ENCODE measurements around the gene HPCAL4. TPM values are rescaled to one million over a fixed set of nuclear protein-coding genes. Genes with fewer than 3 reads are reported as not detected.

The HPCAL4 gene
- total RNA-seq, 4 donors from 2014 or later, result not detected

DNA sequence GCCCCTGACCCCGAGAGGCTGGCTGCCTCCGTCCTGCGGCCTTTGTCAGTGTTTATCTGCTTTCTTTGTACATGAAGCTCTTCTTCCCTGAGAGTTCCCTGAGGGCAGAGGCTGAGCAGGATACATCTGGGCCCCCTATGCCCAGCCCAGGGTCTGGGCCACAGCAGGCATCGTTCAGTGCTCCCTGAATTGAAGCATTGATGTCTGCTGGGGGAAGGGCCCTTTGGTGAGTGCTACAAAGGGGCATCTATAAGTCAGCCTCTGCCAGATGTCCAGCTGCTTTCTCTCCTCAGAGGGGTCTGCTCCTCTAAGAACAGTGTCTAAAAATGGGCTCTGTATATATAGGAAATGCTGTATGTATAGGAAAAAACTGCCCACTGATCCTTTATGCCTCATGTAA is 53.9 kb downstream of the HPCAL4 start:
- 81 to 87% methylated on average over 4 of the region's 4 CpGs for WGBS, 2 donors
- TF ChIP-seq, protein P1, sequence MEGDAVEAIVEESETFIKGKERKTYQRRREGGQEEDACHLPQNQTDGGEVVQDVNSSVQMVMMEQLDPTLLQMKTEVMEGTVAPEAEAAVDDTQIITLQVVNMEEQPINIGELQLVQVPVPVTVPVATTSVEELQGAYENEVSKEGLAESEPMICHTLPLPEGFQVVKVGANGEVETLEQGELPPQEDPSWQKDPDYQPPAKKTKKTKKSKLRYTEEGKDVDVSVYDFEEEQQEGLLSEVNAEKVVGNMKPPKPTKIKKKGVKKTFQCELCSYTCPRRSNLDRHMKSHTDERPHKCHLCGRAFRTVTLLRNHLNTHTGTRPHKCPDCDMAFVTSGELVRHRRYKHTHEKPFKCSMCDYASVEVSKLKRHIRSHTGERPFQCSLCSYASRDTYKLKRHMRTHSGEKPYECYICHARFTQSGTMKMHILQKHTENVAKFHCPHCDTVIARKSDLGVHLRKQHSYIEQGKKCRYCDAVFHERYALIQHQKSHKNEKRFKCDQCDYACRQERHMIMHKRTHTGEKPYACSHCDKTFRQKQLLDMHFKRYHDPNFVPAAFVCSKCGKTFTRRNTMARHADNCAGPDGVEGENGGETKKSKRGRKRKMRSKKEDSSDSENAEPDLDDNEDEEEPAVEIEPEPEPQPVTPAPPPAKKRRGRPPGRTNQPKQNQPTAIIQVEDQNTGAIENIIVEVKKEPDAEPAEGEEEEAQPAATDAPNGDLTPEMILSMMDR (IDR thresholded peaks at IDR 0.05), result no peak
- no peak for TF ChIP-seq POLR2A (IDR thresholded peaks at IDR 0.05)
- intact Hi-C loops (cut with DNase I; ENCODE audit: low total_unique reads), result no loop called here
- DNase-seq (ENCODE audit: low spot score in 2 of 2), result no peak
- no peak overlapping the region for H3K4me3 ChIP-seq (ENCODE audit: low read depth, poor library complexity, severe bottlenecking)

DNA sequence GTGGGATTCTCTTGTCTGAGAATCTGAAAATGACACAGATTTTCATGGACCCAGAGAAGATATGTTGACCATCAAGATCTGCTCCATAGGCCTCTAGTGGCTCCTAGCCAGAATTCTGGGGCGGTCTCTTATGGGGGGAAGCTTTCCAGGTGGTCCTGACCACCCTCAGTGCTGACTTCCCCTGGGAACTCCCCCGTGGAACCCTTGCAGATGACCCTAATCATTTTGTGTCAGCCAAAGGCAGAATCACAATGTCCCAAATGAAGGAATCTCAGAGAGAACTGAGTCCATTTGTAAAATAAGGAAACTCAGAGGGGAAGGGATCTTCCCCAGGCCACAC is 55.4 kb downstream of the HPCAL4 start:
- TF ChIP-seq, protein P1 (IDR thresholded peaks at IDR 0.05), result no peak
- TF ChIP-seq POLR2A (IDR thresholded peaks at IDR 0.05), result no peak
- intact Hi-C loops (cut with DNase I; ENCODE audit: low total_unique reads), result no loop called here
- WGBS, 2 donors, result 61% methylated on average over 2 of the region's 2 CpGs
- H3K4me3 ChIP-seq (ENCODE audit: low read depth, poor library complexity, severe bottlenecking), result no peak overlapping the region
- DNase-seq (ENCODE audit: low spot score in 2 of 2), result no peak

DNA sequence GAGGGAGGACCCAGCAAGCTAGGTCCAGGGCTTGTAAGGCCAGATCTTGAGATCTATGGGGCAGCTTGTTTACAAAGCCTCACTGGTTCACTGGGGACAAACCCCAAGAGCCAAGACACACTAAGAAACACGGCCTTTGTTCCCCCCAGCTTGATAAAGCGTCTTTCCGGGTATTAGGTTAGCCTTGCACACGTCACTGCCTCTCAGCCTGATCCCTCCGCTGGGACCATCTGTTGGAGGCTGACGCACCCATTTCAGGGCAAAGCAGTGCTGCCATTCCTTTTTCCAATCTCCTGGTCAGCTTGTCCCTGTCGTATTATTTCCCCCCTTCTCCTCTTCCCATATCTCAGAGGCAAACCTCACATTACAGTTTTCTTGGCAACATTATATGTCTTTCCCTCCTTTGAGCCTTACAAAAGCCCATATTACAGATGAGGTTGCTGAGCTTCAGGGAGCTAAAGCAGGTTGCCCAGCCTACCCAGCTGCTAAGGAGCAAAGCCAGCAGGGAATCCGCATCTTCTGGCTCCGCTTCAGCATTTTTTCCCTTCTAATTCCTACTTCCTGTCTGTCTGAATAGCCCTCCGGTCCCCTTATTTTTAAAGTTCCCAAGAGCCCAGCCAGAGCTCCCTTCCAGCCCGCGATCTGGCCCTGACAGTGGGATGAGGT is 55.9 kb downstream of the HPCAL4 start:
- TF ChIP-seq, protein P1 (IDR thresholded peaks at IDR 0.05), result no peak
- TF ChIP-seq POLR2A (IDR thresholded peaks at IDR 0.05), result no peak
- no peak for DNase-seq (ENCODE audit: low spot score in 2 of 2)
- intact Hi-C loops (cut with DNase I; ENCODE audit: low total_unique reads), result no loop called here
- WGBS, 2 donors, result 72 to 74% methylated on average over 12 of the region's 12 CpGs
- H3K4me3 ChIP-seq (ENCODE audit: low read depth, poor library complexity, severe bottlenecking), result no peak overlapping the region

DNA sequence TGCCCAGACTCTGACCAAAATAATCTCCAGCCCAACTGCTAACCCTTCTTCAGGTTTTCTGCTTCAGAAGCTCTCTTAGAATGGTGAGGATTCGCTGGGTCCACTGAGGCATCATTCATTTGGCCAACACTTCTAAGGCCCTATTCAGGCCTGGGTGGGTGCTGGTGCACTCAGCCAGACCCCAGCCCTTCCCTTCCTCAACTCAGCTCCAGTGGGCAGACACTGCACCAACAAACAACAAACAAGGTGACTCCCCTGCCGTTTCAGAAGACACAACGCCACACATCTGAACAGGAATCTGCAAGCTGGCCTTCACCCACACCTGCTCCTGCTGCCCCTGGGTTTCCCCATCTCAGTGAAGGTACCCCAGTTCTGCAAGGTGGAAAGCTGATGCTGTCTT is 57.8 kb downstream of the HPCAL4 start:
- 60 to 76% methylated on average over 3 of the region's 3 CpGs for WGBS, 2 donors
- H3K4me3 ChIP-seq (ENCODE audit: low read depth, poor library complexity, severe bottlenecking), result no peak overlapping the region
- DNase-seq (ENCODE audit: low spot score in 2 of 2), result no peak
- TF ChIP-seq, protein P1 (IDR thresholded peaks at IDR 0.05), result no peak
- TF ChIP-seq POLR2A (IDR thresholded peaks at IDR 0.05), result no peak
- intact Hi-C loops (cut with DNase I; ENCODE audit: low total_unique reads), result no loop called here

DNA sequence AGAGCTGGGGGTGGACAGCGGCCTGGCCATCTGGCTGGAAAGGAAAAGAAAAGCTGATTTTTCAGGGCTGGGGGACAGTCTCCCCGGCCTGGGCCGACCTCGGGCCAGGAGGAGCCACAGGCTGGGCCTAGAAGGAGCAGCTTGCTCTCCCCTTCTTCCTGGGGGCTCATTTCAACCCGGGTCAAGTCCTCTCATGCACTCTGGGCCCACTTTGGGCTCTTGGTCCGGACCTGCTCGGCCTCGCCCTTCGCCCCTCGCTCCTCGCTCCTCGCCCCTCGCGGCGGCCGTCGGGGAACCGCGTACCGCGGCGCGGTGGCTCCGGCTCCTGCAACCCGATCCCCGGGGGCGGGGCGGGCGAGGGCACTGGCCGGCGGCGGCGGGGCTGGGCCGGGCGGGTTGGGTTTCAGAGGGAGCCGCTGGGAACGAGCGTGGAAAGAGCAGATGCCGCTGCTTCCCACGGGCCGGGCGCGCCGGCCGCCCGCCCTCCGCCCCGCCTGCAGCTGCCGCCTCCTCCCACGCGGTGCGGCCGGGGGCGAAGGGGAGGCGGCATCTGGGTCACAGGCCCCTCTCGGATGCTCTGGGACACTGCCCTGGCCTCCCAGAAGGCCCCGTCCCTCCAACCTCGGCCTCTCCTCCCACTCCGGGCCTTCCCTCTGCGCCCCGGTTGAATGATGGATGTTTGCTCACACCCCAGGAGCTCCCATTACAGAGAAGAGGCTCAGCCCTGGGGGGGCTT is 58.4 kb downstream of the HPCAL4 start:
- no peak overlapping the region for H3K4me3 ChIP-seq (ENCODE audit: low read depth, poor library complexity, severe bottlenecking)
- intact Hi-C loops (cut with DNase I; ENCODE audit: low total_unique reads), result no loop called here
- no peak for TF ChIP-seq POLR2A (IDR thresholded peaks at IDR 0.05)
- TF ChIP-seq, protein P1 (IDR thresholded peaks at IDR 0.05), result no peak
- peak in 1 of 2 donors; percentile 89 for DNase-seq (ENCODE audit: low spot score in 2 of 2)
- WGBS, 2 donors, result 20 to 23% methylated on average over 40 to 41 of the region's 61 CpGs
